Stomach (tissue), 4 donors: ENCODE results near the gene OXT.

Experiments
- POLR2A ChIP-seq, 4 donors: fragments of 450-650 bp; IDR thresholded peaks; one replicate each; pipeline ENCODE4 v1.6.1; 2016; ENCODE audit warnings: antibody characterized with exemption in 4 of 4, control low read depth in 2 of 4, mild to moderate bottlenecking in 1 of 4, moderate library complexity in 1 of 4
- TF ChIP-seq, protein P1 (sequence below), 7 experiments: fragments of 450-650 bp in 4 of 7; fragments of 200-600 bp in 3 of 7; sonication (generic) in 3 of 7; IDR thresholded peaks; one replicate each; pipeline ENCODE4 v1.5.1; 2016 to 2019; ENCODE audit warnings: antibody characterized with exemption in 7 of 7, control low read depth in 2 of 7, mild to moderate bottlenecking in 1 of 7

DNA sequence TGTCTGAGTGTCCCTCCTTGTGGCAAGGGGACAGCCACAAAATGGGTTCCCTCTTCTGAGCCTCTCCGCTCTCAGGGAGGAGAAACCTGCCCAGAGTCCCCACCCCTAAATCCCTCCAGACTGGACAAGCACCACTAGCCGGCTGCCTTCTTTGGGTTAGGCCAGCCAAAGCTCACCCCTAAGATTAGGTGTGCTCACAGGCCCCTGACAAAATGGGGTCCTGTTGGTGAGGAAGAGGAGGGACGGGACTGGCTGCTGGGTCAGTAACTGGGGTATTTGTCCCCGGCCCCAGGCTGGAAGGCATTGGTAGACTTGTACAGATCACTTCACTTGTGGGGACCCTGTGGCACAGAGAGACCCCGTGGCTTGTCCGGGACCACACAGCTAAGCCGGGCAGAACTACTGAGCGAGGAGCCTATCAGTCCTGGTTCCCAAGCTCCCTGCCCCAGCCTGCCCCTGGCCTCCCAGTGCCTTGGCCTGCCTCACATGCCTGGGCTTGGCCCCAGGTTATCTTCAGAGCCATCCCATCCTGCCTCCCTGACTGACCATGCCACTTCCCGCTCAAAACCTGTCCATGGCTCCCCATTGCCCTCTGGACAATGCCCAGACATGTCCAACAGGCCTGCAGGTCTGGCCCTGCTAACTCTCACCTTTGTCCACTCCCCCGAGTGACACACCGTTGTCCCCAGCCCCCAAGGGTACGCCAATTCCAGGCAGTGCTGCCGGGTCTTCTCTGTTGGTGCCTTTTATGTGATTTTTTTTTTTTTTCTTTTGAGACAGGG lies 23.6 kb downstream of the OXT start:
- TF ChIP-seq, protein P1, sequence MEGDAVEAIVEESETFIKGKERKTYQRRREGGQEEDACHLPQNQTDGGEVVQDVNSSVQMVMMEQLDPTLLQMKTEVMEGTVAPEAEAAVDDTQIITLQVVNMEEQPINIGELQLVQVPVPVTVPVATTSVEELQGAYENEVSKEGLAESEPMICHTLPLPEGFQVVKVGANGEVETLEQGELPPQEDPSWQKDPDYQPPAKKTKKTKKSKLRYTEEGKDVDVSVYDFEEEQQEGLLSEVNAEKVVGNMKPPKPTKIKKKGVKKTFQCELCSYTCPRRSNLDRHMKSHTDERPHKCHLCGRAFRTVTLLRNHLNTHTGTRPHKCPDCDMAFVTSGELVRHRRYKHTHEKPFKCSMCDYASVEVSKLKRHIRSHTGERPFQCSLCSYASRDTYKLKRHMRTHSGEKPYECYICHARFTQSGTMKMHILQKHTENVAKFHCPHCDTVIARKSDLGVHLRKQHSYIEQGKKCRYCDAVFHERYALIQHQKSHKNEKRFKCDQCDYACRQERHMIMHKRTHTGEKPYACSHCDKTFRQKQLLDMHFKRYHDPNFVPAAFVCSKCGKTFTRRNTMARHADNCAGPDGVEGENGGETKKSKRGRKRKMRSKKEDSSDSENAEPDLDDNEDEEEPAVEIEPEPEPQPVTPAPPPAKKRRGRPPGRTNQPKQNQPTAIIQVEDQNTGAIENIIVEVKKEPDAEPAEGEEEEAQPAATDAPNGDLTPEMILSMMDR (IDR thresholded peaks at IDR 0.05) = no peak
- TF ChIP-seq POLR2A (IDR thresholded peaks at IDR 0.05) = no peak
